GM12891 (cell line): ENCODE data around the gene CTXN3.

ENCODE experiments used
- POLR2A ChIP-seq: IDR thresholded peaks from 2 replicates; pipeline ENCODE4 v1.6.1; 2011; ENCODE audit warnings: low read depth, low read length, control low read depth
- SPI1 ChIP-seq: IDR thresholded peaks from 2 replicates; pipeline ENCODE4 v1.6.1; 2011; ENCODE audit warnings: low read depth, low read length, control low read depth
- TAF1 ChIP-seq: IDR thresholded peaks from 2 replicates; pipeline ENCODE4 v1.6.1; 2011; ENCODE audit warnings: low read depth, low read length, control low read depth

DNA sequence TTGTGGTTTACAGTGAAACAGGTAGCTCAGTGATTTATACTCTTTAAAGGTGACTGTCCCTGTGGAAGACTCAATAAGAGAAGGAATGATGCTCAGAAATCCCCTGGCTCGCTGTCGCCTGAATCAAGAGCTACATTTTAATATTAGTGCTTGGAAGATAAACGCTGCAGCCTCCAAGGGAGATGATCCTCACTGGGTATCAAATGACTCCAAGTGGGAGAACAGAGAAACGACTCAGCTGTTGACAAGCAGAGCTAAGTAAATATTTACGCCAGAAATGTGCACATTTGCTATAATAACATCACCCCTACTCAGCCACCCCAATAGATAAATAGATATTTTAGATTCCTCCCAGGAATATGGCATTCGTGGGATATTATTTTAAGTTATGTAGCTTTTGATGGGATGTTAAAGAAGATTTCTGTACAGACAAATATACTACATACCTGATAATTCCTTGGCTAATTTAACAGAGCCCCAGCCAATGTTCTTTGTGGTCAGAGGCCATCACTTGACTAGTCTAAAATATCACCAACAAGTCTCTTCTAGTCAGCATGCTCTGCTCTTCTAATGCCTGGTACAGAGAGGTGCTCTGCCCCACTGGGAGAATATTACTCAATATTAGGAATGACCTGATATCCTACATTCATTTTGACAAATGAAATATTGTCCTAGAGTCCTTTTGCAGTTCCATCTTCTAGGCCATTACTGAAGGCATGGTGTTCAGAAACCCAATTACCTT lies 36.0 kb downstream of the CTXN3 start:
- TF ChIP-seq TAF1 (no peak), SPI1 (no peak), POLR2A (no peak)
